PC-9 (cell line): ENCODE data around the gene VWA8.

Source experiments
- EZH2 ChIP-seq: fragments of 200-600 bp; sonication (generic); IDR thresholded peaks from 2 replicates; pipeline ENCODE4 v1.8.0; 2017; ENCODE audit warnings: antibody characterized with exemption, low read depth
- TF ChIP-seq, protein P1 (sequence below): fragments of 200-600 bp; sonication (generic); conservative IDR thresholded peaks from 2 replicates; pipeline ENCODE4 v1.6.1; 2017; ENCODE audit warnings: mixed run types, antibody characterized with exemption, mild to moderate bottlenecking, moderate library complexity

DNA sequence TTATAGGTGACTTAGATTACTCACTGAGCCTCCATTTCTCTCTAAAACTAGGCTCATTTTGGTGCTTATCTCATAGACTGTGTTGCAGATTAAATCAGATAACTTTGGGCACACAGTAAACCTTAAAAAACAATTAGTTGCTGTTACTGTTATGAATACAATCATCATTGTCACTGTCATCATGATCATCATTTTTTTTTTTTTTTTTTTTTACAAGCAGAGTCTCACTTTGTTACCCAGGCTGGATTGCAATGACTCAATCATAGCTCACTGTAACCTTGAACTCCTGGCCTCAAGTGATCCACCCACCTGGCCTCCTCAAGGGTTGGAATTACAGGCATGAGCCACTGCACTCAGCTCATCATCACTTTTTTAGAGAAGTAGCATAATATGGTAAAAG is 60.0 kb downstream of the VWA8 start:
- TF ChIP-seq, protein P1, sequence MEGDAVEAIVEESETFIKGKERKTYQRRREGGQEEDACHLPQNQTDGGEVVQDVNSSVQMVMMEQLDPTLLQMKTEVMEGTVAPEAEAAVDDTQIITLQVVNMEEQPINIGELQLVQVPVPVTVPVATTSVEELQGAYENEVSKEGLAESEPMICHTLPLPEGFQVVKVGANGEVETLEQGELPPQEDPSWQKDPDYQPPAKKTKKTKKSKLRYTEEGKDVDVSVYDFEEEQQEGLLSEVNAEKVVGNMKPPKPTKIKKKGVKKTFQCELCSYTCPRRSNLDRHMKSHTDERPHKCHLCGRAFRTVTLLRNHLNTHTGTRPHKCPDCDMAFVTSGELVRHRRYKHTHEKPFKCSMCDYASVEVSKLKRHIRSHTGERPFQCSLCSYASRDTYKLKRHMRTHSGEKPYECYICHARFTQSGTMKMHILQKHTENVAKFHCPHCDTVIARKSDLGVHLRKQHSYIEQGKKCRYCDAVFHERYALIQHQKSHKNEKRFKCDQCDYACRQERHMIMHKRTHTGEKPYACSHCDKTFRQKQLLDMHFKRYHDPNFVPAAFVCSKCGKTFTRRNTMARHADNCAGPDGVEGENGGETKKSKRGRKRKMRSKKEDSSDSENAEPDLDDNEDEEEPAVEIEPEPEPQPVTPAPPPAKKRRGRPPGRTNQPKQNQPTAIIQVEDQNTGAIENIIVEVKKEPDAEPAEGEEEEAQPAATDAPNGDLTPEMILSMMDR = no peak
- TF ChIP-seq EZH2 = no peak
